ENCODE data around the gene TXNDC12. TPM values are rescaled to one million over a fixed set of nuclear protein-coding genes. Genes with fewer than 3 reads are reported as not detected.
A peak's percentile ranks its signal among the peaks of the same experiment; 100 is the strongest.
"Not testable (repeated sequence)": the region's sequence is repeated elsewhere in the genome, so short reads cannot be mapped to it uniquely, and the experiment has no call there.

TXNDC12 gene
- total and polyA plus RNA-seq, 9 of the 15 experiments (the other 6 are each of a cell fraction or from before 2014, with no cell fraction given) = 17.0 to 60.8 (median 37.8) TPM

- H3K9me3 ChIP-seq (replicated peaks; ENCODE audit: control insufficient read depth, insufficient read depth, low read depth, low read length); CTCF ChIA-PET (ENCODE audit: low intra/inter-chr PET ratio); ATAC-seq; H3K4me3 ChIP-seq; H3K4me2 ChIP-seq (ENCODE audit: insufficient read depth, low read length); H3K9me1 ChIP-seq (ENCODE audit: control insufficient read depth, insufficient read depth, low read length); H3K27me3 ChIP-seq (ENCODE audit: control insufficient read depth in 2 of 2, insufficient read depth in 2 of 2, low read length in 2 of 2); H2AFZ ChIP-seq (ENCODE audit: low read depth, low read length); H3K9ac ChIP-seq (ENCODE audit: insufficient read depth in 1 of 2, low read depth in 2 of 2, low read length in 2 of 2); DNase-seq (ENCODE audit: extremely low read depth in 1 of 4, low spot score in 3 of 4); FAIRE-seq; in situ Hi-C loops (cut with MboI); intact Hi-C loops (cut with micrococcal nuclease); BruUV-seq (replicated peaks); H4K20me1 ChIP-seq (replicated peaks; ENCODE audit: control insufficient read depth, insufficient read depth, low read length); H3K27ac ChIP-seq (ENCODE audit: extremely low read depth, low read depth, low read length); TF ChIP-seq CEBPG (CRISPR knock-in tag; IDR thresholded peaks at IDR 0.05): not testable (repeated sequence)
- Histone ChIP-seq H3K79me2 (ENCODE audit: control insufficient read depth, insufficient read depth, low read length) (peaks cover 24% of the 10 kb centered on the region), H3K4me1 (replicated peaks in 1 of 2; ENCODE audit: control insufficient read depth in 2 of 2, insufficient read depth in 2 of 2, low read length in 2 of 2) (peaks cover 12% of the 10 kb centered on the region in 2 experiments; a peak in 4 of 5 replicates), H3K36me3 (ENCODE audit: control insufficient read depth, insufficient read depth, low read length) (peaks cover 20% of the 10 kb centered on the region; the same call in 1 of the 3 replicates)
- POLR2A ChIA-PET = interaction anchor here (0.6 to 2.5 kb wide), 5 partner anchors 8 to 1009 kb away, joined by 3 to 10 read pairs (median 9); partner anchors contain the start of gene KTI12
- peak; percentile 45 to 47; a peak in 3 of 4 replicates for TF ChIP-seq CEBPG (tag; conservative IDR thresholded peaks at IDR 0.05 in 1 of 2, IDR thresholded peaks at IDR 0.05 in 1 of 2)
- TF ChIP-seq, protein P1, sequence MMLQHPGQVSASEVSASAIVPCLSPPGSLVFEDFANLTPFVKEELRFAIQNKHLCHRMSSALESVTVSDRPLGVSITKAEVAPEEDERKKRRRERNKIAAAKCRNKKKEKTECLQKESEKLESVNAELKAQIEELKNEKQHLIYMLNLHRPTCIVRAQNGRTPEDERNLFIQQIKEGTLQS (IDR thresholded peaks at IDR 0.05) = peak; percentile 24; the same call in 1 of the 2 replicates
- TF ChIP-seq, protein P1 (CRISPR knock-in tag; conservative IDR thresholded peaks at IDR 0.05) = not testable (repeated sequence)
- peak; percentile 79 for TF ChIP-seq CEBPB (tag; IDR thresholded peaks at IDR 0.05)
- 88% methylated on average over 4 of the region's 4 CpGs for WGBS (ENCODE audit: insufficient coverage, low coverage, missing lambda C conversion rate)
These were observed 5.7 kb downstream of the TXNDC12 start for GRCh38 chr1:52049337-52049736.
